SK-N-SH (cell line): ENCODE results near the gene HOXB7. TPM values are rescaled to one million over a fixed set of nuclear protein-coding genes. Genes with fewer than 3 reads are reported as not detected.

ENCODE experiments used
- CTCF ChIA-PET: fragments of 300-600, 350-600 bp; formaldehyde crosslinking; extraction: SDS; loops from one replicate; lab custom pipeline; 2021; lab: Yijun Ruan, JAX
- POLR2A ChIA-PET: fragments of 350-600 bp; sonication (Branson Sonifier 250); formaldehyde crosslinking; extraction: SDS; loops from one replicate; lab custom pipeline; 2020; ENCODE audit warnings: antibody characterized with exemption, inconsistent platforms; lab: Yijun Ruan, JAX
- DNase-seq: peaks from one replicate; pipeline ENCODE4 v3.0.0; 2012
- H2AFZ ChIP-seq: fragments of 200-600 bp; sonication (generic); 2 replicates; pipeline ENCODE4 v1.8.1; 2016; ENCODE audit warnings: antibody characterized with exemption, mild to moderate bottlenecking, low read depth
- H3F3A ChIP-seq: fragments of 200-600 bp; sonication (generic); replicated peaks from 2 replicates; pipeline ENCODE3; 2016; ENCODE audit warnings: antibody characterized with exemption, mild to moderate bottlenecking; ENCODE audit not compliant: insufficient read depth
- H3K27ac ChIP-seq, 2 experiments: fragments of 200-500 bp in 1 of 2; fragments of 200-600 bp in 1 of 2; sonication (Bioruptor generic) in 1 of 2; sonication (generic), shearing (Covaris generic) in 1 of 2; 2 replicates each; pipeline versions ENCODE4 v1.5.1 to v1.6.1; 2014 to 2016; ENCODE audit warnings: low read depth in 2 of 2, inconsistent platforms in 1 of 2, low read length in 1 of 2, mild to moderate bottlenecking in 1 of 2, mixed read lengths in 1 of 2
- H3K27me3 ChIP-seq: fragments of 200-600 bp; sonication (generic), shearing (Covaris generic); 2 replicates; pipeline ENCODE4 v1.6.1; 2016; ENCODE audit warnings: mixed run types; ENCODE audit not compliant: insufficient read depth
- H3K36me3 ChIP-seq, 2 experiments: fragments of 200-500 bp in 1 of 2; fragments of 200-600 bp in 1 of 2; sonication (Bioruptor generic) in 1 of 2; sonication (generic) in 1 of 2; replicated peaks in 1 of 2; 2 replicates each; pipeline versions ENCODE3 to v1.5.1; 2014 to 2016; ENCODE audit warnings: low read length in 1 of 2, mild to moderate bottlenecking in 1 of 2; ENCODE audit not compliant: insufficient read depth in 2 of 2, control insufficient read depth in 1 of 2
- H3K4me1 ChIP-seq, 2 experiments: fragments of 200-500 bp in 1 of 2; fragments of 200-600 bp in 1 of 2; sonication (Bioruptor generic) in 1 of 2; sonication (generic), shearing (Covaris generic) in 1 of 2; 2 replicates each; pipeline versions ENCODE4 v1.5.1 to v1.6.1; 2014 to 2016; ENCODE audit warnings: low read depth in 1 of 2, low read length in 1 of 2, mixed run types in 1 of 2; ENCODE audit not compliant: insufficient read depth in 2 of 2, control insufficient read depth in 1 of 2
- H3K4me2 ChIP-seq: fragments of 200-600 bp; sonication (generic), shearing (Covaris generic); 2 replicates; pipeline ENCODE4 v1.6.1; 2017; ENCODE audit warnings: mixed run types
- H3K4me3 ChIP-seq, 2 experiments: fragments of 200-500 bp in 1 of 2; fragments of 200-600 bp in 1 of 2; sonication (Bioruptor generic) in 1 of 2; sonication (generic), shearing (Covaris generic) in 1 of 2; 2 replicates each; pipeline versions ENCODE4 v1.5.1 to v1.8.1; 2014 to 2016; ENCODE audit warnings: low read depth in 2 of 2, inconsistent platforms in 1 of 2, low read length in 1 of 2, mild to moderate bottlenecking in 1 of 2, mixed read lengths in 1 of 2, moderate library complexity in 1 of 2
- H3K79me2 ChIP-seq: fragments of 200-600 bp; sonication (generic); 2 replicates; pipeline ENCODE4 v1.8.1; 2017; ENCODE audit warnings: mild to moderate bottlenecking; ENCODE audit not compliant: insufficient read depth
- H3K9ac ChIP-seq: fragments of 200-600 bp; sonication (generic); 2 replicates; pipeline ENCODE4 v1.6.1; 2017; ENCODE audit warnings: mixed run types
- H3K9me2 ChIP-seq: fragments of 200-600 bp; sonication (generic); 2 replicates; pipeline ENCODE4 v1.6.1; 2017; ENCODE audit warnings: mixed run types
- H3K9me3 ChIP-seq: fragments of 200-600 bp; sonication (generic); 2 replicates; pipeline ENCODE4 v1.6.1; 2017; ENCODE audit warnings: mixed run types, mild to moderate bottlenecking, moderate library complexity
- H4K20me1 ChIP-seq: fragments of 200-600 bp; sonication (generic); 2 replicates; pipeline ENCODE4 v1.6.1; 2017; ENCODE audit warnings: mild to moderate bottlenecking, mixed run types; ENCODE audit not compliant: insufficient read depth
- ELF1 ChIP-seq: IDR thresholded peaks from 2 replicates; pipeline ENCODE4 v1.4.0; 2012
- FOSL2 ChIP-seq: IDR thresholded peaks from 2 replicates; pipeline ENCODE4 v1.4.0; 2012; ENCODE audit warnings: low read depth, mild to moderate bottlenecking, moderate library complexity, borderline replicate concordance
- FOXJ3 ChIP-seq: sonication (generic); formaldehyde crosslinking; IDR thresholded peaks from 2 replicates; pipeline ENCODE4 v1.5.1; 2020; ENCODE audit warnings: mild to moderate bottlenecking, missing genetic modification reagents
- GABPA ChIP-seq: IDR thresholded peaks from 2 replicates; pipeline ENCODE4 v1.4.0; 2012; ENCODE audit warnings: low read depth, mild to moderate bottlenecking
- MAX ChIP-seq: IDR thresholded peaks from 2 replicates; pipeline ENCODE4 v1.4.0; 2012; ENCODE audit warnings: low read depth
- MEF2A ChIP-seq: IDR thresholded peaks from 2 replicates; pipeline ENCODE4 v1.4.0; 2012; ENCODE audit warnings: low read depth, borderline replicate concordance
- POLR2AphosphoS5 ChIP-seq: IDR thresholded peaks from 2 replicates; pipeline ENCODE4 v1.6.1; 2012; ENCODE audit warnings: low read depth, low read length
- REST ChIP-seq: IDR thresholded peaks from 2 replicates; pipeline ENCODE4 v1.6.1; 2012; ENCODE audit warnings: mild to moderate bottlenecking, low read depth, low read length, moderate library complexity
- RFX5 ChIP-seq: IDR thresholded peaks from 2 replicates; pipeline ENCODE4 v1.6.1; 2012; ENCODE audit warnings: mild to moderate bottlenecking, improper control_type of control experiment, low read length
- TCF12 ChIP-seq: IDR thresholded peaks from 2 replicates; pipeline ENCODE4 v1.4.0; 2012
- WGBS: methylation state at CpG from one replicate; pipeline ENCODE4 v1.1.6; 2017; ENCODE audit warnings: low lambda C conversion rate; 5-methylcytosine and 5-hydroxymethylcytosine counted together
- polyA plus RNA-seq, 3 experiments: library from polyadenylated mRNA; depleted of rRNA; stranded (reverse); fragments of >200 nt; gene quantifications; 2 replicates each; pipeline ENCODE4 v1.2.3, GENCODE V29; 2012
- TF ChIP-seq, protein P1 (sequence below): fragments of 150-350 bp; IDR thresholded peaks from 2 replicates; pipeline ENCODE4 v1.6.1; 2016; ENCODE audit warnings: mild to moderate bottlenecking, low read depth, low read length
- TF ChIP-seq, protein P2 (sequence below): IDR thresholded peaks from 2 replicates; pipeline ENCODE4 v1.4.0; 2012; ENCODE audit warnings: low read depth, borderline replicate concordance
- TF ChIP-seq, protein P3 (sequence below): fragments of 150-350 bp; IDR thresholded peaks from 2 replicates; pipeline ENCODE4 v1.6.1; 2017; ENCODE audit warnings: antibody characterized with exemption, low read length, low read depth, borderline replicate concordance
- TF ChIP-seq, protein P4 (sequence below): IDR thresholded peaks from 2 replicates; pipeline ENCODE4 v1.4.0; 2012; ENCODE audit warnings: low read depth, borderline replicate concordance
- TF ChIP-seq, protein P5 (sequence below): IDR thresholded peaks from 2 replicates; pipeline ENCODE4; 2012

Gene HOXB7
- polyA plus RNA-seq, 1 of the 3 experiments (the other 2 are of a cell fraction), result not detected

- H2AFZ ChIP-seq, result no peak overlapping the region
- H3K27me3 ChIP-seq, result peaks cover 98% of the 10 kb centered on the region
- no peak for DNase-seq
- no peak overlapping the region for H3K27ac ChIP-seq
- H3K9me3 ChIP-seq, result no peaks in the 10 kb centered on the region
- no peak overlapping the region for H3K9ac ChIP-seq
- no peak overlapping the region for H3K4me3 ChIP-seq
- H3K4me1 ChIP-seq, result no peaks in the 10 kb centered on the region
- WGBS, result 10% methylated on average over 3 of the region's 3 CpGs
- H3K9me2 ChIP-seq, result no peaks in the 10 kb centered on the region
- H3K79me2 ChIP-seq, result no peaks in the 10 kb centered on the region
- H3K36me3 ChIP-seq, result no peaks in the 10 kb centered on the region
- POLR2A ChIA-PET, result no interaction called here
- no peak overlapping the region for H3K4me2 ChIP-seq
- TF ChIP-seq, protein P1, sequence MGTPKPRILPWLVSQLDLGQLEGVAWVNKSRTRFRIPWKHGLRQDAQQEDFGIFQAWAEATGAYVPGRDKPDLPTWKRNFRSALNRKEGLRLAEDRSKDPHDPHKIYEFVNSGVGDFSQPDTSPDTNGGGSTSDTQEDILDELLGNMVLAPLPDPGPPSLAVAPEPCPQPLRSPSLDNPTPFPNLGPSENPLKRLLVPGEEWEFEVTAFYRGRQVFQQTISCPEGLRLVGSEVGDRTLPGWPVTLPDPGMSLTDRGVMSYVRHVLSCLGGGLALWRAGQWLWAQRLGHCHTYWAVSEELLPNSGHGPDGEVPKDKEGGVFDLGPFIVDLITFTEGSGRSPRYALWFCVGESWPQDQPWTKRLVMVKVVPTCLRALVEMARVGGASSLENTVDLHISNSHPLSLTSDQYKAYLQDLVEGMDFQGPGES, result no peak
- TF ChIP-seq RFX5 (no peak), FOSL2 (no peak), ELF1 (no peak), MEF2A (no peak), POLR2AphosphoS5 (no peak), REST (no peak), GABPA (no peak), MAX (no peak), TCF12 (no peak), FOXJ3 (CRISPR knock-in tag) (no peak)
- TF ChIP-seq, protein P2, sequence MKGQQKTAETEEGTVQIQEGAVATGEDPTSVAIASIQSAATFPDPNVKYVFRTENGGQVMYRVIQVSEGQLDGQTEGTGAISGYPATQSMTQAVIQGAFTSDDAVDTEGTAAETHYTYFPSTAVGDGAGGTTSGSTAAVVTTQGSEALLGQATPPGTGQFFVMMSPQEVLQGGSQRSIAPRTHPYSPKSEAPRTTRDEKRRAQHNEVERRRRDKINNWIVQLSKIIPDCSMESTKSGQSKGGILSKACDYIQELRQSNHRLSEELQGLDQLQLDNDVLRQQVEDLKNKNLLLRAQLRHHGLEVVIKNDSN, result no peak
- TF ChIP-seq, protein P3, sequence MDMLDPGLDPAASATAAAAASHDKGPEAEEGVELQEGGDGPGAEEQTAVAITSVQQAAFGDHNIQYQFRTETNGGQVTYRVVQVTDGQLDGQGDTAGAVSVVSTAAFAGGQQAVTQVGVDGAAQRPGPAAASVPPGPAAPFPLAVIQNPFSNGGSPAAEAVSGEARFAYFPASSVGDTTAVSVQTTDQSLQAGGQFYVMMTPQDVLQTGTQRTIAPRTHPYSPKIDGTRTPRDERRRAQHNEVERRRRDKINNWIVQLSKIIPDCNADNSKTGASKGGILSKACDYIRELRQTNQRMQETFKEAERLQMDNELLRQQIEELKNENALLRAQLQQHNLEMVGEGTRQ, result no peak
- TF ChIP-seq, protein P4, sequence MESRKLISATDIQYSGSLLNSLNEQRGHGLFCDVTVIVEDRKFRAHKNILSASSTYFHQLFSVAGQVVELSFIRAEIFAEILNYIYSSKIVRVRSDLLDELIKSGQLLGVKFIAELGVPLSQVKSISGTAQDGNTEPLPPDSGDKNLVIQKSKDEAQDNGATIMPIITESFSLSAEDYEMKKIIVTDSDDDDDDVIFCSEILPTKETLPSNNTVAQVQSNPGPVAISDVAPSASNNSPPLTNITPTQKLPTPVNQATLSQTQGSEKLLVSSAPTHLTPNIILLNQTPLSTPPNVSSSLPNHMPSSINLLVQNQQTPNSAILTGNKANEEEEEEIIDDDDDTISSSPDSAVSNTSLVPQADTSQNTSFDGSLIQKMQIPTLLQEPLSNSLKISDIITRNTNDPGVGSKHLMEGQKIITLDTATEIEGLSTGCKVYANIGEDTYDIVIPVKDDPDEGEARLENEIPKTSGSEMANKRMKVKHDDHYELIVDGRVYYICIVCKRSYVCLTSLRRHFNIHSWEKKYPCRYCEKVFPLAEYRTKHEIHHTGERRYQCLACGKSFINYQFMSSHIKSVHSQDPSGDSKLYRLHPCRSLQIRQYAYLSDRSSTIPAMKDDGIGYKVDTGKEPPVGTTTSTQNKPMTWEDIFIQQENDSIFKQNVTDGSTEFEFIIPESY, result no peak
- TF ChIP-seq, protein P5, sequence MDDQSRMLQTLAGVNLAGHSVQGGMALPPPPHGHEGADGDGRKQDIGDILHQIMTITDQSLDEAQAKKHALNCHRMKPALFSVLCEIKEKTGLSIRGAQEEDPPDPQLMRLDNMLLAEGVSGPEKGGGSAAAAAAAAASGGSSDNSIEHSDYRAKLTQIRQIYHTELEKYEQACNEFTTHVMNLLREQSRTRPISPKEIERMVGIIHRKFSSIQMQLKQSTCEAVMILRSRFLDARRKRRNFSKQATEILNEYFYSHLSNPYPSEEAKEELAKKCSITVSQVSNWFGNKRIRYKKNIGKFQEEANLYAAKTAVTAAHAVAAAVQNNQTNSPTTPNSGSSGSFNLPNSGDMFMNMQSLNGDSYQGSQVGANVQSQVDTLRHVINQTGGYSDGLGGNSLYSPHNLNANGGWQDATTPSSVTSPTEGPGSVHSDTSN, result no peak
- 0 out of 2 replicates have a peak, but pooled peaks cover 6% of the 10 kb centered on the region for H4K20me1 ChIP-seq
- H3F3A ChIP-seq, result no peaks in the 10 kb centered on the region
- CTCF ChIA-PET, result interaction anchor here (0.8 to 1.5 kb wide), 4 partner anchors 12 to 219 kb away, joined by 3 to 4 read pairs (median 3); no protein-coding TSS in a partner anchor
Measured at GRCh38 chr17:48569240-48569582, 41.6 kb downstream of the HOXB7 start.
